DMS53 treated with DMSO at 0.1 percent for 48 hours (cell line): Measurements from ENCODE around the gene BAZ2B.
"Not testable (repeated sequence)": the region's sequence is repeated elsewhere in the genome, so short reads cannot be mapped to it uniquely, and the experiment has no call there.

Experiments used
- DNase-seq: peaks from one replicate; lab custom pipeline; 2025; ENCODE audit not compliant: unreplicated experiment; lab: John Stamatoyannopoulos, UW

BAZ2B gene

DNA sequence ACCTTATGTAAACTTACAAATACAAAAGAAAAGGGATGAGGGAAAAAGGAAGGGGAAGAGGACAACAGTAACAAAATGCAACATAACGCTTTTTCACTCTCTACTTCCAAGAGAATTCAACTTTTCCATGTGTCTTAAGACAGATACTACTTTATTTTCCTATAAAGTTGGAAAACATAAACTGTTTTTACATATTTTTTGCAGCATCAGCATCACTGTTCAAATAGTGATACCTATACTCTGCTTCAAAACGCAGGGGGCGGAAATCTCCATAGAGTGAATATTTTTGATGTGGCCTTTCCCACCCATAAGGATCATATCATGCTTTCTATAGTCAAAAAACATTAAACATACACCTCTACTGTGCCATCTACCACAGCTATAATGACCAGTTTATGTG is 77.5 kb downstream of the BAZ2B start:
- DNase-seq: no peak

DNA sequence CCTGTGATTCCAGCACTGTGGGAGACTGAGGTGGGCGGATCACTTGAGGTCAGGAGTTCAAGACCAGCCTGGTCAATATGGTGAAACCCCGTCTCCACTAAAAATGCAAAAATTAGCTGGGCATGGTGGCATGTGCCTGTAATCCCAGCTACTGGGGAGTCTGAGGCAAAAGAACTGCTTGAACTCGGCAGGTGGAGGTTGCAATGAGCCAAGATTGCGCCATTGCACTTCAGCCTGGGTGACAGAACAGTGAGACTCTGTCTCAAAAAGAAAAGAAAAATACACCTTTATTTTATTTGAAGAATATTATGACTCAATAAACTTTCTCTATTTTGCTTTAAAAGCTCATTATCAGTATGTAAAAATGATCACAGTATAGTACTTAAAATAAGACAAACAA is 81.1 kb downstream of the BAZ2B start:
- DNase-seq: not testable (repeated sequence)

DNA sequence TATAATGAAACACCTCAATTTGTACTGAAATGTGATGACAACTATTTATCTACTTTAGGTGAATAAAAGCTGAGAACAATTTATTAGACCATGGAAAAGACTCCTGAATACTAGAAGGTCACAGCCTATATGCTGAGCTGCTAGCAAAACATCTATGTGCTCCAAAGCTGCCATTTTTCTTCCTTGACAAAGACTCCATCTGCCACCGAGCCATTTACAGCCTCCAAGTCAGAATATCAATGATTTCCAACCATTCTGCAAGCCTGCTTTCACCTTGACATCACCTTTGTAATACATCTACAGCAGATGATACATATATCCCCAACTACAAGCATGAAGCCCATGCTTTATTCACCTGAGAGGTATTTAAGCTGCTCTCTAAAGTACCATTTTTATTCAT is 84.9 kb downstream of the BAZ2B start:
- DNase-seq: no peak

DNA sequence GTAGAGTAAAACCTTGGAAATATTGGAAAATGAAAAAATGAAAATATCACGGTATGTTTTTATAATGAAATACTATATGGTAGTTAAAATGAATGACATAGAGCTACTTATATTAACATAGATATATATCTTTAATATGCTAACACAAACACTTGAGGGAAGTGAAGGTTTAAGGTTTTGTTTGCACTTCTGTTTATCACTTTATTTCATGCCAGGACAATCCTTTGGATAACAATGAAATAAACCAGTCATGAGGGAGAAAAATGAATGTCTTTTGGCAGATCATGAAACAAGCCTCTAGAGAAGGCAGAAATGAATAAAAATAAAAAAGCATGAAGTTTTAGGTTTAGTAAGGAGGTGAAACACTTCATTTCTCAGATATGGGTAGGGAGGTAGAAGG is 89.9 kb downstream of the BAZ2B start:
- DNase-seq: no peak

DNA sequence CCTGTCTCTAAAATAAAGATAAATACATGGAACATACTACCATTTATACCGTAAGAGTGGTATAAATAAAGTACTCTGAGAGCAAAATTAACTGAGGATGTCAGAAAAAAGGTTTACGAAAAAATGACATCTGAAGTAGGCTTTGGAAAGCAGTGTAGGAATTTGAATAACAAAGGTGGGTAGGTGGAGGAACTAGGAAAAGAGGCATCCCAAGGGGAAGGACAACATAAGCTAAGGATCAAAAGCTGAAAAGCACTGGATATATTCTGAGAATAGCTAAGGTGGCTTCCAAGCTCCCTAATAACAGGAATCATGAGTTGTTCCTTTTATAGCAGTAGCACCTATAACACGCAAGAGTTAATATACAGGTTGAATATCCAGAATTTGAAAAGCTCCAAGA is 91.3 kb downstream of the BAZ2B start:
- no peak for DNase-seq

DNA sequence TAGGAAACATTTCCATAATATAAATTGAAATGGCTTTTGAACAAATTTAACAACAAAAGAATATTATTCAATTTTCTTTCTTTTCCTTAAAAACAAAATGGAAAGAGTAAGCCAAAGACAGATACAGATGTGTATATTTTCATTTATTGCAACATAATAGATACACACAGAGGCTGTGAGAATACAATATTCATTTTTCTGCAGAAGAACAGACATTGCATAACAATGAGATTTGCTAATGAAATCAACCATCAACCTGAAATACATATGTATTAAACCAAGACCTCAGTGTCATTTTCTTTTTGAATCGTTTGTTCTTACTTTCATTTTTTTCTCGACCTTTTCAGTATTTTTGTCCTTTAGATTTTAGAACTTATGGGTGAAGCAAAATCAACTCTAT is 95.1 kb downstream of the BAZ2B start:
- no peak for DNase-seq

DNA sequence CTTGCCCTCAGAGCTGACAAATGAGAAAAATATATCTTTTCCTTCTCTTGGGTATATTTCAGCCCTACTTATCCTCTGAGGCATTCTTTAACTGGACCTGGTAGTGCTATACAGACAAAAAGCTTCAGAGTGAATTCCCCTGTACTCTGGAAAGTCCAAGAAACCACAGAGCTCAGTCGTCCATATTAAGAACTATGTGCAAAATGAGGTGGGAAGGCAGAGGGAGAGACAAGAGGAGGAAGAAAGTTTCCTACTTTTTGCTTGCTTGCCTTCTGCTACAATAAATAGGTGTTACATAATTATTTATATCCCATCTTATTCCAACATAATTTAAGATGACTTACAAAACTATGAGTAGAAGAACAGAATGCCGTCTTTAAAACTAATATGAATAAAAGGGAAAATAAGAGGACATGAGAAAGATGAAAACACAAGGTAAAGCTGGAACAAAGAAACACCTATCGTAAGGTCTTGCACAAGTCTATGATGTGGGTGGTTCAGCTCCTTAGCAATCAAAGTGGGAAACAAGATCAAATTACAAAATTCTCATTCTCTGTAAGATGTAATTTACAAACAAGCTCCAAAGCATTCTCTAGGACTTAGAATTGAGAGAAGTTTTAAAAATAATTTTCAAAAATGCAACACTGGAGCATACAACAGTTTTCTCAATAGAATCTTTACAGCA is 97.9 kb downstream of the BAZ2B start:
- peak; percentile 19 for DNase-seq

DNA sequence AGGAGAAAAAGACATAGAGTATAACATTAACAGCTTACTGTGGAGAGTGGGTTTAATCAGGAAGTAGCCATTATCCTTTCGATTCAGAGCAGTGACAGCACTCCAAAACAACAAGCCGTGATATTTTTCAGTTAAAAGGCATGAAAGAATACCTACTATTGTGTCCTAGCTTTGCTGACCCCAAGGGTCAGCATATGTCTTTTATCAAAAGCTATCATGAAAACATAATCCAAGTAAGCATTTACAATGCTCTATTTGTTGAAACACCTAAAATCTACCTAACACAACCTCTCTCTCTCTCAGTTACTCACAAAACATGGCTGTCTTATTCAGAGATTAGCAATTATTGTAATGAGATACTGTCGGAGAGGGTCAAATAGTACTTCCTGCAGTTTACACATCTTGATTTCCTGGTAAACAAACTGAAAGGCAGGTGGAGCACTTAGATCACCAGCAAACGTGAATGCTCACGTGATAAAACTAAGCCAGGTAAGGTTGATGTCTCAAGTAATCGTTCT is 100.0 kb downstream of the BAZ2B start:
- DNase-seq: peak; percentile 99

DNA sequence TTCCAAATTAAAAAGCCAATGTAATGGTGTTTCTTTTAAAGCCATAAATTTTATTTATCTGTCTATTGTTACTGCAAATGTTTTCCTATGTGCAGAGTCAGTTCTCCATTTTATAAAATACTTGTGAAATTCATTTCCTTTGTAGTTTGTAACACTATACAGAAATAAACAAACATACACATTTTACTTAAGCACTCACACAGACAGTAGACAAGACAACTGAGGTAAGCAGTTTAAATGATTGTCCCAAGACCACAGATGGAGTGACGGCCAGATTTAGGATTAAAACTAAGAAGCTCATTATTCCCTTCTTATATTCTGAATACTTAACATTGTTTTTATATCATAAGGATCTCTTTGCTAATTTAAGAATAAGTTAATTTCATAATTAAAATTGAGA is 100.9 kb downstream of the BAZ2B start:
- DNase-seq: peak; percentile 19

DNA sequence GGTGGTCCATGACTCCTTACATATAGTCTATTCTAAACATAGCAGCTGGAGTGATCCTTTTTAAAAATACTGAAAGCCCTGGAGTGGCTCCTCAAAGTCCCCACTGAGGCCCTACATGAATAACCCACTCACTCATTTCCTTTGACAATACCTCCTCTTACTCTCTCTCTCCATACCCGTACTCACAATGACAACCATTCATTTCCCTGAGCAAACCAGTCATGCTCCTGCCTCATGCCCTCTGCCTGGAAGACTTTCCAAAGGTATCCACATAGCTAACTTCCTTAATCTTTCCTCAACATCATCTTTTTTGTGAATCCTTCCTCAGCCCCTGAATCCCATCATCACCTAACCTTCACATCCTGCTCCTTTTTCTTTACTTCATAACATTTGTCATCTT is 102.6 kb downstream of the BAZ2B start:
- DNase-seq: no peak

DNA sequence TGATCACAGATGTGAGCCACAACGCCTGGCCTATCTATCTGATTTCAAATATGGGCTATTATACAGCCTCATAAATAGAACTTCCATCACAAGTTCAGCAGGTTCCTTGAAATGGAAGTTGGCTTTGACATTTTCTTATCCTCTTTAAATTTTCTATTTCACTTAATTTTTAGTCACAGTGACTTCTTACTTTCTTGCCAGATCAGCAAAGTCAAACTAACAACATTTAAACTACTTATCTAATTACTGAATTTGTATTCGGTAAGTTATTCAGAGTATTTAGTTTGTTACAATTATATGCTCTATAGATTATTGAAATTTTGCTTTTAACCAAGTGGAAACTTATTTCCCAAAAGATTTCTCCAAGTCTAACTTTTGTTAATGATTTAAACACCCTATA is 108.2 kb downstream of the BAZ2B start:
- no peak for DNase-seq

DNA sequence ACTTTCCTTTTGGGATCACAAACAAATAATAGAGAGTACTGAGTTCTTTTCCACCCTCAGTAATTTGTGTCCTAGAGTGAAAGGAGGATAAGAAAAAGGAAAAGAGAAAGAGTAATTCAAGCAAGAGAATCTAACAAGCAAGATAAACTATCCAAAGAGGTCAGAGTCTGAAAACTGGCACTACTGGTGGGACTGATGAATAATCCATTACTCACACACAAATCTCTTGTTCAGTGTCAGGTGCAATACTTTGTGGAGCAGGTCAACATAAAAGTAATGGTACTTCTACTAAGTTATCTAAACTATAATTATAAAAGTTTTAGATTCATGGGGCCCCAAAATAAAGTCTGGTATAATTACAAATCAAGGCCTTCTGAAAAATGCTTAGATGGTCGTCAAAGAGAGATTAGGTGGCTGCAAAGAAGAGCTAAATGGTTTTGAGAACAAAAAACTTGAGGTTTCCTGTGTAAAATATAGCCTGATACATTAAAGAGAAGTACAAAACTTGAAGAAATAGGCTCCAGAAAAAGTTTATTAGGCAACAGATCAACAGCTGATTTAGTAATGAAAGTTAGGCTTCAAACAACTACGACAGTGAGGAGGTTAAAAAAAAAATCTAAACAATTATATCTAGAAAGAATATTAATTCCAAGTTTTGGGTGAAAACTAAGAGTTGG is 109.4 kb downstream of the BAZ2B start:
- no peak for DNase-seq

DNA sequence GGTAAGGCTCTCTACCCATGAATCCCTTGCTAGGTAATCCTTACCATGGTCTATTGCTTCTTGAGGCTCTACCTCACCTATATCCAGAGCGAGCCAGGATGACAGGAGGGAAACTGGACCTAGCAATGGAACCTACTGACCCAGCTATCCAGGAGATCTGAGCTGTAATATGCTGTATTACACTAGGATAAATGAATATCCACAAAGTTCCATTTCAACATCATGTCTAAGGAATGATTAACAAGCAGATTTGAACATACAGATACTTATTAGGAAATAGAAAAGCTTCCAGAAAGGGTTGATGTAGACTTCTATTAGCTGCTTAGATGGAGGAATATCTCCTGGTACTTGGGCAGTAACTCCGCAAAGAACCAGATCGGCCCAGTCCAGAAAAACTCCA is 110.1 kb downstream of the BAZ2B start:
- DNase-seq: no peak

DNA sequence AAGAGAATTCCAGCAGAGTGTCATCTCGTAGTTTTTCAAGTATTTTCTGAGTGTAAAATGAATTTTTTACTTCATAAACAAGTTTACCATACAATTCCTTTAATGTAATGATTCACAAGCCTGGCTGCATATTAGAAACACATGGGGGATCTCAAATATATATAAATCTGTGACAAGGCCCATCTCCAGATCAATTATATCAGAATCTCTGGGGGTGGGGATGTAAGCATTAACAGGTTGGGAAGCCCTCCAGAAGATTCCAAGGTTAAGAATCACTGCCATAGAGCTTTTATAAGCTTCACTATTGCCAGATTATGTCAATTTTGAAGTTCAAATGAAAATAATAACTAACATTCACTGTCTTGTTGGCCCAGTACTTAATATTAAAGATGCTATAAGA is 111.2 kb downstream of the BAZ2B start:
- no peak for DNase-seq

DNA sequence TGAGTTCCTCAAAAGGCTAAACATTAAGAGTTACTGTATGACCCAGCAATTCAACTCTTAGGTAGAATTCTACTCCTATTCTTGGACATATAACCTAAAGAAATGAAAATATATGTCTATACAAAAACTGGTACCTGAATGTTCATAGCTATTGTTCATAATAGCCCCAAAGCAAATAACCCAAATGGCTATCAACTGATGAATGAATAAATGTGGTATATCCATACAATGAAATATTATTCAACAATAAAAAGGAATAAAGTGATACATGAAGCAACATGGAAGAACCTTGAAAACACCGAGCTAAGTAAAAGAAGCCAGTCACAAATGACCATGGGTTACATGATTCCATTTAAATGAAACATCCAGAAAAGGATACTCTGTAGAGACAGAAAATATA is 114.6 kb downstream of the BAZ2B start:
- DNase-seq: no peak

DNA sequence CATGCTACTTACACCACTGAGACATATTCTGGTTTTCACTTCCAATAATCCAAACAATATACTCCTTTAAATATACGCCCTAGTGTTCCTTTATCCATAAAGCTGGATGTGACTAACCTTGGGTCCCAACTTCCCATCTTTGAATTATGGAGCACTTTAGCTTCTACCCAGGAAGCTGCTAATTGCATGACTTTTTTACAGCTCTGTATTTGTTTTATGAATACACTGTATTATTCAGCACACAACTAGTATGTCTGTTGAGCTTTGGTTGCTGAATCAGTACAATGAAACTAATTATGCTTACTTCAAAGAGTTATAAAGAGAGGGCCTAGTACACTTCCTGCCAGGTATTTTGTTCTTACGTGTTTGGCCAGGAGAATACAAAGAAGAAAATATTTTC is 118.5 kb downstream of the BAZ2B start:
- DNase-seq: no peak

DNA sequence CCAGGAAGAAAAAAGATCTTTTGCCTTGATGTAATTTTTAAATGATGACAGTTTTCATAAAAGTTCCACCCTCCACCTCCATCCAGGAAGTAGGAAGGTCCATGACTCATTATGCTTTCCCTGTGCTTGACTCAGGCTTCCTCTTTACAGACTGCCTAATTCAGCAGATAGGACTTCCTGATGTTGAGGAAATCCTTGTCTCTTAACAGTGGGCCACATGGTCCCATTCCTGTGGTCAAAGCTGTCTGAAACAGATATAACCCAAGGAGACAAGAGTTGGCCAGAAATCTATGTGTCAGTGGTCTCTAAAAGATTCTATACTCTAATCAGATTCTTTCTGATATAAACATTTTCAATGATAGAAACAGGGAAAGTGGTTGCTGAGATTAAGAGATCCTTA is 119.1 kb downstream of the BAZ2B start:
- DNase-seq: peak; percentile 71

DNA sequence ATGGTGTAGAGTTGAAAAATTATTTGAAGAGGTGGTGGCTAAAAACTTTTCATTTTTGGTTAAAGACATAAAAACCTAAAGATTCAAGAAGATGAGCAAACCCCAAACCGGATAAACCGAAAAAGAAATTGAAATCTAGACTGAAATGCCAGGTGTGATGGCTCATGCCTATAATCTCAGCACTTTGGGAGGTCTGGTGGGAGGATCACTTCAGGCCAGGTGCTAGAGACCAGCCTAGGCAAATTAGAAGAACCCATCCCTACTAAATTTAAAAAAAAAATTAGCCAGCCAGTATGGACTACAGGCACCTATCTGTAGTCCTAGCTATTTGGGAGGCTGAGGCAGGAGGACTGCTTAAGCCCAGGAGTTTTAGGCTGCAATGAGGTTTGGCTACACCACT is 126.9 kb downstream of the BAZ2B start:
- no peak for DNase-seq

DNA sequence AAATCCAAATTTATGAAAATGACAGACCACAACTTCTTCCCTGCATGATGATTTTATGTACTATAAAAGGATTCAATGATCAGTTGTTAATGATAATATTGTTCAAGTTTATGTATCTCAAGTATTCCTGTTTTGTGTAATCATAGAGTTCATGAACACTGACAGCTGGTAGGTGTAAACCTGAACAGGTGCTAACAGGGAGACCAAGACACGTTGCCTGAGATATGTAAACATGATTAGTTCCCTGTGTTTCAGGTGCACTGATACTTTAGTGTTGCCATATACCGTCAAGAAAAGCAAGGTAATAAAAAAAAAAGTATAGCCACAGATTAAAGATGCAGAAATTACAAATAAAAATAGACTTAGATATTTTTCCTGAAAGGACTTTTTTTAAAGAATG is 131.8 kb downstream of the BAZ2B start:
- DNase-seq: peak; percentile 85

DNA sequence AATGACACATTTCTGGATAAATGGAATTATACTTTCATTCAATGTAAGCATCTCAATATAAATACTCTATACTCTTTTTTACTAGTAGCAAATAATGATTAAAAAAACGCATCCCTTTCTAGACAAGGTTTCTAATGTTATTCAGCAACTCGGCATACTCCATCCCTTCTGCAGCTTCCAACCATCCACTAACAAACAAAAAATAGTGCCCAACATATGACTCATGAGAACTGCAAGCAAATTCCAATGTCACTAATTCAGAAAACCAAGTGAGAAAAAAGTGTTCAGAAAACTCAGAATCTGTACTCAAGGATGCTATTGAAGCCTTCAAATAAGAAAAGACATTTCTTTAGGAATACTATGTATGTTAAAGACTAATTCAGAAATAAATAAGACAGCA is 140.0 kb downstream of the BAZ2B start:
- no peak for DNase-seq

DNA sequence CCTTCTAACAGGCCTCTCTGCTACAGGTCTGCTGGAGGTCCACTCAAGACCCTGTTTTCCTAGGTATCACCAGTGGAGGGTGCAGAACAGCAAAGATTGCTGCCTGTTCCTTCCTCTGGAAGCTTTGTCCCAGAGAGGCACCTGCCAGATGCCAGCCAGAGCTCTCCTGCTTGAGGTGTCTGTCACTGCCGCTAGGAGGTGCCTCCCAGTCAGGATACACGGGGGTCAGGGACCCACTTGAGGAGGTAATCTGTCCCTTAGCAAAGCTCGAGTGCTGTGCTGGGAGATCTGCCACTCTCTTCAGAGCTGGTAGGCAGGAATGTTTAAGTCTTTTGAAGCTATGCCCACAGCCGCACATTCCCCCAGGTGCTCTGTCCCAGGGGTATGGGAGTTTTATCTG is 140.6 kb downstream of the BAZ2B start:
- DNase-seq: no peak

DNA sequence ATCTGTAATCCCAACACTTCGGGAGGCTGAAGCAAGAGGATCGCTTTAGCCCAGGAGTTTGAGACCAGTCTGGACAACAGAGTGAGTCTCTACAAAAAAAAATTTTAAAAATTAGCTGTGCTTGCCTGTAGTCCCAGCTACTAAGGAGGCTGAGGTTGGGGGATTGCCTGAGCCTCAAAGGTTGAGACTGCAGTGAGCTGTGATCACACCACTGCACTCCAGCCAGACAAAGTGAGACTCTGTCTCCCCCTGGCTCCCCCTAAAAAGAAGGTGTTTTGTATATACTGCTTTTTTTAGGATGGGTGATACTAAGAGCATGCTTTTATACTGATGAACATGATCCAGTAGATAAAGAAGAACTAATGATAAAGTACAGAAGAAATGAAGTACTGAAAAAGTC is 145.0 kb downstream of the BAZ2B start:
- no peak for DNase-seq

DNA sequence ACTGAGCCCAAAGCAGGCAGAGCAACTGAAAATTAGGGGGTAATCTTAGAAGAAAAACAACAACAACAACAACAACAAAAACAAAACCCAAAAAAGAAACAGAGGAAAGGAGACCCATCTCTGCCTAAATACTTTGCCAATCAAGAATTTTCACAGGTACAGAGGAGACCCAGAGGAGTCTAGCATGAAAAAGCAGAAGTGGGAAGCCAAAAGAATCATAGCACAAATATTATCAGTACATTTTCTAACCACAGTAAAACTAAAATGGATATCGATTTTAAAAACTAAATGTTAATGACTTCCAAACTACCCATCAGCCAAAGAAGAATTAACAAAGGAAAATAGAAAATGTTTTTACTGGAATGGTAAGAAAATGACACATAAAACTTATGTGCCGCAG is 148.1 kb downstream of the BAZ2B start:
- no peak for DNase-seq
